Nephron progenitor cell (in vitro differentiated cells): Measurements from ENCODE around the gene KRT5.

ENCODE experiments used
- DNase-seq: peaks from one replicate; pipeline ENCODE4 v3.0.0; 2021
- H3K27ac Mint-ChIP-seq: 2 replicates; pipeline ENCODE4 v1.8.0; 2021; ENCODE audit warnings: mild to moderate bottlenecking, moderate library complexity, mixed read lengths
- H3K27me3 Mint-ChIP-seq: 2 replicates; pipeline ENCODE4 v1.8.0; 2021; ENCODE audit warnings: mild to moderate bottlenecking, low read depth, mixed read lengths; ENCODE audit not compliant: poor library complexity
- H3K36me3 Mint-ChIP-seq: 2 replicates; pipeline ENCODE4 v1.8.0; 2021; ENCODE audit warnings: low read depth, mixed read lengths
- H3K4me1 Mint-ChIP-seq: 2 replicates; pipeline ENCODE4 v1.8.0; 2021; ENCODE audit warnings: mixed read lengths
- H3K4me3 Mint-ChIP-seq: 2 replicates; pipeline ENCODE4 v1.8.0; 2021; ENCODE audit warnings: mild to moderate bottlenecking, moderate library complexity, mixed read lengths
- H3K9me3 Mint-ChIP-seq: 2 replicates; pipeline ENCODE4 v1.8.0; 2021; ENCODE audit warnings: mild to moderate bottlenecking, moderate library complexity, mixed read lengths
- CTCF ChIP-seq: fragments of 200-600 bp; sonication (generic); IDR thresholded peaks from 2 replicates; pipeline ENCODE4 v1.5.0; 2021; ENCODE audit warnings: antibody characterized with exemption

The KRT5 gene

GRCh38 chr12:52534482-52534881 is 14.3 kb upstream of the KRT5 start:
- Mint-ChIP-seq H3K27ac (no peak overlapping the region), H3K4me1 (peaks cover 20% of the 10 kb centered on the region), H3K4me3 (no peak overlapping the region), H3K27me3 (no peaks in the 10 kb centered on the region), H3K9me3 (no peaks in the 10 kb centered on the region), H3K36me3 (no peaks in the 10 kb centered on the region)
- no peak for TF ChIP-seq CTCF
- no peak for DNase-seq

- H3K27ac Mint-ChIP-seq = no peak overlapping the region
- no peaks in the 10 kb centered on the region for H3K36me3 Mint-ChIP-seq
- TF ChIP-seq CTCF = no peak
- H3K9me3 Mint-ChIP-seq = no peaks in the 10 kb centered on the region
- H3K4me3 Mint-ChIP-seq = no peak overlapping the region
- no peak for DNase-seq
- no peaks in the 10 kb centered on the region for H3K27me3 Mint-ChIP-seq
- peaks cover 14% of the 10 kb centered on the region for H3K4me1 Mint-ChIP-seq
Measured at GRCh38 chr12:52533686-52534470, 13.7 kb upstream of the KRT5 start.

- Mint-ChIP-seq H3K27me3 (no peaks in the 10 kb centered on the region), H3K27ac (no peak overlapping the region), H3K36me3 (no peaks in the 10 kb centered on the region), H3K9me3 (no peaks in the 10 kb centered on the region), H3K4me3 (no peak overlapping the region), H3K4me1 (peaks cover 6% of the 10 kb centered on the region)
- DNase-seq = no peak
- no peak for TF ChIP-seq CTCF
Measured at GRCh38 chr12:52532636-52533035, 12.4 kb upstream of the KRT5 start.

- Mint-ChIP-seq H3K9me3 (no peaks in the 10 kb centered on the region), H3K27ac (no peak overlapping the region), H3K27me3 (no peaks in the 10 kb centered on the region), H3K4me3 (no peak overlapping the region), H3K4me1 (peaks cover 6% of the 10 kb centered on the region), H3K36me3 (no peaks in the 10 kb centered on the region)
- no peak for DNase-seq
- no peak for TF ChIP-seq CTCF
Measured at GRCh38 chr12:52531566-52532300, 11.5 kb upstream of the KRT5 start.

- Mint-ChIP-seq H3K4me1 (peaks cover 6% of the 10 kb centered on the region), H3K36me3 (no peaks in the 10 kb centered on the region), H3K4me3 (no peak overlapping the region), H3K27ac (no peak overlapping the region), H3K9me3 (no peaks in the 10 kb centered on the region), H3K27me3 (no peaks in the 10 kb centered on the region)
- DNase-seq = no peak
- no peak for TF ChIP-seq CTCF
Measured at GRCh38 chr12:52530905-52531304, 10.7 kb upstream of the KRT5 start.
